Putamen (tissue), 1 donor: ENCODE data around the gene ACTR10.

Experiments used
- DNase-seq: peaks from one replicate; pipeline ENCODE4 v3.0.0-alpha.2; 2016; ENCODE audit warnings: low spot score

Gene ACTR10

DNA sequence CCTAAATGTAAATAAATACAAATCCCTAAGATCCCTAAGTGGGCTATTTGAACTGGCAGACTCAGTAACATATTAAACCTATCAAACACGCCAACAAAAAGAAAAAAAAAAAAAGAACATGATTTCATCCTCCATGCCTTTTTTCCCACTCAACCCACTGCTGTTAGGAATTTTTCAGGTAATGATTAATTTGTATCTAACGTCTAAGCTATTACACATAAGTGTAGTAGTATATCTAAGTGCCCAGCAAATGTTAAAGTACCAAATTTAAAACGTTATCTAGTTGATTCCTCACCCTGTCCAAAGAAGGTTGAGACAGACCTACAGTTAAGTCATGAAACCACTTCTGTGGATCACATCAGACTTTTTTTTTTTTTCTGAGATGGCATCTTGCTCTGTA, 82.0 kb downstream of the ACTR10 start:
- no peak for DNase-seq

DNA sequence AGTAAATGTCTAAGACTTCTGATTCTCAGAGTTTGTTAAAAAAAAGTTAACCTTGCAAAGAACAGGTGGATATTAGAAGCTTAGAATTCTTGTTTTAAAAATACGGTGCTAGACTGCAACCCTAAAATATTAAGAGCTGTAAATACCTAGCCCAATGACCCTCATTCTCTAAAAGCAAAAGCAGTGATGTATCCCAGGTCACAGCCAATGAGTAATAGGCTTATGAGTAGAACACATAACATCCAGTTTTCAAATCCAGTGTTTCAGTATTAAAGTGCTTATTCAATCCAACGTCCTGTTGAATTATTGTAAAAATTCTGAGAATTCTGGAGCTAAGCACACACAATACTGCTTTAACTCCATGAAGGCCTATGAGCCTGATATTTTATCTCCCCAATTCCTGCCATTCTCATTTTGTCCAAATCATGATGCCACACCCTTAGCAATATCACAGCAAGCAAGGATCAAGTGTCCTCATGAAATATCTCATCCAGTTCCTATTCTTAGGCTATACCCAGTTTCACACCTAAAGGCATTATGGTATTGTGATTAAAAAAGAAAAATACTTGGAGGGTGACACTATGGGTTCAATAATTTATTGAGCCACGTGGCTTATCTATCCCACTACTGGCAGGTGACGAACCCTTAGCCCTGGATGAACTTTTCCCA, 83.1 kb downstream of the ACTR10 start:
- DNase-seq: no peak

DNA sequence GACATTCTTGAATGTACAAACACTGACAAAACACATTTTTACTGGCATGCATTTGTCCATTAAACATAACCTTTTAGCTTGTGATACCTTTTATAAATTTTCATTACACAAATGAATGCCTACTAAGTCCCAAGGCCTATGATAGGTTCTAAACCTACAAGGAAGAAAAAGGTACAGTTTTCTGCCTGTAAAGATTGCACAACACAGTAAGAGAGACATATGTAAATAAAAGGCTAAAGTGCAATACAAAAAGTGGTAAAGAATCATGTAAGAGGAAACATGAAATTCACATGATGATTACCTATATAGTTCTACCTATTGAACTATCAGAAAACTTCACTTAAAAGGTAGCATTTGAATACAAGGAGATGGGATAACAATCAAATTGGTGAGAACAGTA, 83.8 kb downstream of the ACTR10 start:
- no peak for DNase-seq

DNA sequence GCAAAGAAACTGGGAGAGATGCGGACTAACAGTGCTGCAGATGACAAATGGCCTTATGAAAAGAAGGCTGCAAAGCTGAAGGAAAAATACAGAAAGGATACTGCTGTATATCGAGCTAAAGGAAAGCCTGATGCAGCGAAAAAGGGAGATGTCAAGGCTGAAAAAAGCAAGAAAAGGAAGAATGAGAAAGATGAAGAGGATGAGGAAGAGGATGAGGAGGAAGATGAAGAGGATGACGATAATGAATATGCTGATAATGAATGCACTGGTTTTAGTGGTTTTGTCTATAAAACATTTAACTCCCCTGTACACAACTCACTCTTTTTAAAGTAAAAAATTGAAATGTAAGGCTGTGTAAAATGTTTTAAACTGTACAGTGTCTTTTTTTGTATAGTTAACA, 85.2 kb downstream of the ACTR10 start:
- no peak for DNase-seq
